Astrocyte (in vitro differentiated cells and primary cell): ENCODE measurements around the gene TRNAU1AP. TPM values are rescaled to one million over a fixed set of nuclear protein-coding genes. Genes with fewer than 3 reads are reported as not detected.
"Not testable (repeated sequence)": the region's sequence is repeated elsewhere in the genome, so short reads cannot be mapped to it uniquely, and the experiment has no call there.

Experiments used
- DNase-seq: peaks from one replicate; pipeline ENCODE4 v3.0.0-alpha.2; 2010; ENCODE audit warnings: low read depth
- FAIRE-seq: peaks from 2 replicates; lab custom pipeline; 2011; peaks lifted over from hg19 to GRCh38; lab: Jason Lieb, UNC
- H2AFZ ChIP-seq: 2 replicates; pipeline ENCODE4 v1.6.0; 2012; ENCODE audit warnings: low read depth, low read length, inconsistent platforms
- H3K27ac ChIP-seq: 2 replicates; pipeline ENCODE4 v1.5.1; 2011; ENCODE audit warnings: low read depth, low read length, inconsistent platforms
- H3K27me3 ChIP-seq: 2 replicates; pipeline ENCODE4 v1.6.0; 2011; ENCODE audit warnings: low read length, inconsistent platforms; ENCODE audit not compliant: insufficient read depth
- H3K36me3 ChIP-seq: 2 replicates; pipeline ENCODE4 v1.5.1; 2011; ENCODE audit warnings: low read length, inconsistent platforms; ENCODE audit not compliant: insufficient read depth
- H3K4me1 ChIP-seq: 2 replicates; pipeline ENCODE4 v1.5.1; 2011; ENCODE audit warnings: low read length, inconsistent platforms; ENCODE audit not compliant: insufficient read depth
- H3K4me2 ChIP-seq: 2 replicates; pipeline ENCODE4 v1.6.0; 2012; ENCODE audit warnings: low read length, inconsistent platforms
- H3K4me3 ChIP-seq: 2 replicates; pipeline ENCODE4 v1.5.1; 2011; ENCODE audit warnings: low read depth, mild to moderate bottlenecking, low read length, inconsistent platforms; ENCODE audit not compliant: insufficient read depth
- H3K79me2 ChIP-seq: 2 replicates; pipeline ENCODE4 v1.6.0; 2012; ENCODE audit warnings: mild to moderate bottlenecking, low read length, inconsistent platforms; ENCODE audit not compliant: insufficient read depth
- H3K9ac ChIP-seq: 2 replicates; pipeline ENCODE4 v1.6.0; 2012; ENCODE audit warnings: mild to moderate bottlenecking, low read length, inconsistent platforms
- H3K9me3 ChIP-seq: 2 replicates; pipeline ENCODE4 v1.5.1; 2012; ENCODE audit warnings: low read depth, mild to moderate bottlenecking, low read length, inconsistent platforms; ENCODE audit not compliant: insufficient read depth
- H4K20me1 ChIP-seq: 2 replicates; pipeline ENCODE4 v1.6.0; 2012; ENCODE audit warnings: low read length, inconsistent platforms; ENCODE audit not compliant: insufficient read depth
- H3K27ac Mint-ChIP-seq: one replicate; pipeline ENCODE4 v1.8.0; 2021; ENCODE audit warnings: mild to moderate bottlenecking, mixed read lengths; ENCODE audit not compliant: unreplicated experiment
- H3K27me3 Mint-ChIP-seq: one replicate; pipeline ENCODE4 v1.8.0; 2021; ENCODE audit warnings: low read depth, mixed read lengths; ENCODE audit not compliant: unreplicated experiment
- H3K36me3 Mint-ChIP-seq: one replicate; pipeline ENCODE4 v1.8.0; 2021; ENCODE audit warnings: low read depth, mixed read lengths; ENCODE audit not compliant: unreplicated experiment
- H3K4me1 Mint-ChIP-seq: one replicate; pipeline ENCODE4 v1.8.0; 2021; ENCODE audit warnings: low read depth, mixed read lengths; ENCODE audit not compliant: unreplicated experiment
- H3K4me3 Mint-ChIP-seq: one replicate; pipeline ENCODE4 v1.8.0; 2021; ENCODE audit warnings: mild to moderate bottlenecking, moderate library complexity, mixed read lengths; ENCODE audit not compliant: unreplicated experiment
- H3K9me3 Mint-ChIP-seq: one replicate; pipeline ENCODE4 v1.8.0; 2021; ENCODE audit warnings: mild to moderate bottlenecking, mixed read lengths; ENCODE audit not compliant: unreplicated experiment
- CTCF ChIP-seq: IDR thresholded peaks from 2 replicates; pipeline ENCODE4 v1.5.1; 2011; ENCODE audit warnings: low read depth, mild to moderate bottlenecking, inconsistent platforms, low read length, moderate library complexity; ENCODE audit not compliant: insufficient read depth
- EZH2 ChIP-seq: IDR thresholded peaks from 2 replicates; pipeline ENCODE4 v1.6.1; 2012; ENCODE audit warnings: mild to moderate bottlenecking, low read length, inconsistent platforms; ENCODE audit not compliant: insufficient read depth
- total RNA-seq: library from RNA; stranded (reverse); gene quantifications from 2 replicates; pipeline ENCODE4 v1.2.1, GENCODE V29; 2021

The TRNAU1AP gene
- total RNA-seq, 1 donor from 2014 or later: 21.7 TPM

DNA sequence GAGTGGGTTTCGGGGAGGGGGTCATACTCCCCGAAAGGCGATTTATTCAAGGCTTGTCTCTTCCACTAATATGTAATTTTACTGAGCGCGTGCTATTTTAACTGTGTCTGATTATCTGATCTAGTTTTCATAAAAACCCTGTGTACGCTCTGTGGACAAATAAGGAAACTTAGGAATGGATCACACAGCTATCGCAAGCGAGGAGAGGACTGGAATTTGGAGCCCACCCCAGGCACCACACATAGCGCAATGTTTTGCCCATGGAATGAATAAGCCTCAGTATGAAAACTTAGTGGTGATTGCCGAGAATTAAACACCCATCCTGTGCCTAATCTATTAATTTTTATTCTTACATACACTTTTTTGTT, 29.3 kb downstream of the TRNAU1AP start:
- DNase-seq (peak; percentile 40), FAIRE-seq (no peak)
- Mint-ChIP-seq H3K9me3 (no peaks in the 10 kb centered on the region), H3K4me3 (peak overlapping the region; percentile 97), H3K27me3 (no peaks in the 10 kb centered on the region), H3K36me3 (peaks cover 14% of the 10 kb centered on the region), H3K4me1 (peaks cover 18% of the 10 kb centered on the region), H3K27ac (no peak overlapping the region)
- H3K36me3 ChIP-seq: peaks cover 31% of the 10 kb centered on the region
- H3K9me3 ChIP-seq: no peaks in the 10 kb centered on the region
- H3K9ac ChIP-seq: peak overlapping the region; percentile 90
- peak overlapping the region; percentile 96 for H2AFZ ChIP-seq
- peak overlapping the region; percentile 67 for H3K27ac ChIP-seq
- H3K4me1 ChIP-seq: peaks cover 15% of the 10 kb centered on the region
- no peaks in the 10 kb centered on the region for H3K27me3 ChIP-seq
- peak overlapping the region; percentile 93 for H3K4me2 ChIP-seq
- peaks cover 43% of the 10 kb centered on the region for H4K20me1 ChIP-seq
- TF ChIP-seq CTCF: no peak
- no peak for TF ChIP-seq EZH2
- H3K4me3 ChIP-seq: peak overlapping the region; percentile 98
- peaks cover 32% of the 10 kb centered on the region for H3K79me2 ChIP-seq

DNA sequence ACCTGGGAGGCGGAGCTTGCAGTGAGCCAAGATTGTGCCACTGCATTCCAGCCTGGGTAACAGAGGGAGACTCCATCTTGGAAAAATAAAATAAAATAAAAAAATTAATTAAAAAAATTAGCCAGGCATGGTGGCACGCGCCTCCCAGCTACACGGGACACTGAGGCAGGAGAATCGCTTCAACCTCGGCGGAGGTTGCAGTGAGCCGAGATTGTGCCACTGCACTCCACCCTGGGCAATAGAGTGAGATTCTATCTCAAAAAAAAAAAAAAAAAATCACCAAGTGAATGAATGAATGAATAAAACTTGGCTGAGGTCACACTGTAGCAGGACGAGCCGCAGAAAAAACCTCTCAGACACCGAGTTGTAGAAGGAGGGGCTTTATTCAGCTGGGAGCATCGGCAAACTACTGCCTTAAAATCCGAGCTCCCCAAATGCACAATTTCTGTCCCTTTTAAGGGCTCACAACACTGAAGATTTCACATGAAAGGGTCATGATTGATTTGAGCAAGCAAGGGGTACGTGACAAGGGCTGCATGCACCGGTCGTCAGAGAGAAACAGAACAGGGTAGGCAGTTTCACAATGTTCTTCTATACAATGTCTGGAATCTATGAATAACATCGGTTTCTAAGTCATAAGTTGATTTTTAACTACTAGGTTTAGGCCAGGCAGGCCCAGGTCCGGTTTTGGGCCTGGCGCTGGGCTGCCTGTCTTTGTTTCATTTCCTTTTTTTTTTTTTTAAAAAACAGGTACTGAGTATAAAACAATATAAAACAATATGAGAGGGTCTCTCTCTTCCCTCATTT, 33.9 kb downstream of the TRNAU1AP start:
- H3K36me3 Mint-ChIP-seq, H3K27ac Mint-ChIP-seq, FAIRE-seq, H4K20me1 ChIP-seq, H3K9me3 Mint-ChIP-seq, H3K9ac ChIP-seq, H3K4me3 ChIP-seq, H3K27ac ChIP-seq, H3K9me3 ChIP-seq, H3K4me1 Mint-ChIP-seq, H3K4me2 ChIP-seq, H3K79me2 ChIP-seq, H3K4me1 ChIP-seq, H3K4me3 Mint-ChIP-seq, H3K36me3 ChIP-seq, H2AFZ ChIP-seq, H3K27me3 Mint-ChIP-seq, H3K27me3 ChIP-seq, DNase-seq: not testable (repeated sequence)

- Histone ChIP-seq H3K36me3 (no peaks in the 10 kb centered on the region), H3K4me2 (peak within 1 kb of the TSS; percentile 90), H3K27ac (no peak within 1 kb of the TSS), H4K20me1 (no peaks in the 10 kb centered on the region), H3K4me1 (peaks cover 13% of the 10 kb centered on the region), H3K4me3 (peak within 1 kb of the TSS; percentile 61), H3K79me2 (no peaks in the 10 kb centered on the region), H3K27me3 (no peaks in the 10 kb centered on the region), H2AFZ (peak within 1 kb of the TSS; percentile 72), H3K9ac (peak within 1 kb of the TSS; percentile 72), H3K9me3 (no peaks in the 10 kb centered on the region)
- FAIRE-seq: no peak
- TF ChIP-seq EZH2 (no peak), CTCF (no peak)
- Mint-ChIP-seq H3K4me3 (peak within 1 kb of the TSS; percentile 75), H3K4me1 (peaks cover 2% of the 10 kb centered on the region), H3K27me3 (peaks cover 2% of the 10 kb centered on the region), H3K27ac (peak within 1 kb of the TSS; percentile 58), H3K9me3 (peaks cover 1% of the 10 kb centered on the region), H3K36me3 (peaks cover 2% of the 10 kb centered on the region)
- DNase-seq: no peak
These were observed 38.9 kb downstream of the TRNAU1AP start, which contains the start of gene RAB42 for GRCh38 chr1:28591708-28592320. TSS of gene RAB42 (plus strand) at chr1:28592265. CDS start at chr1:28592512, 247 bp downstream.
